GM18519 (cell line): ENCODE data around the gene PHOX2A.

Experiments used
- ATAC-seq: cut with Tn5 transposase; IDR thresholded peaks from one replicate; pipeline ENCODE4 v1.9.1; 2021; ENCODE audit warnings: mild to moderate bottlenecking, moderate library complexity; ENCODE audit not compliant: unreplicated experiment, low FRiP score

PHOX2A gene

GRCh38 chr11:72189455-72190250 lies 54.3 kb downstream of the PHOX2A start:
- no peak for ATAC-seq
